ENCODE data around the gene CABLES1.

CABLES1 gene

GRCh38 chr18:23182606-23183005 is 47.3 kb downstream of the CABLES1 start:
- H3K23ac ChIP-seq (ENCODE audit: low read length), result no peak overlapping the region
- no CpG with 5 or more reads among the region's 9 CpGs for WGBS (ENCODE audit: extremely low coverage, insufficient coverage, insufficient read length)

GRCh38 chr18:23183411-23184150 is 48.3 kb downstream of the CABLES1 start:
- Histone ChIP-seq H4K91ac (ENCODE audit: low read depth, low read length) (no peak overlapping the region), H4K8ac (ENCODE audit: low read depth, low read length) (no peak overlapping the region), H3K14ac (ENCODE audit: low read length) (no peak overlapping the region), H2BK120ac (ENCODE audit: insufficient read depth, low read length, poor library complexity) (no peak overlapping the region), H3K27me3 (ENCODE audit: insufficient read depth, low read length) (no peaks in the 10 kb centered on the region), H2BK5ac (ENCODE audit: low read depth, low read length, poor library complexity) (no peak overlapping the region), H3K9me3 (ENCODE audit: insufficient read depth, low read depth, low read length) (peaks cover 2% of the 10 kb centered on the region), H4K12ac (ENCODE audit: low read depth, low read length) (no peak overlapping the region), H3K4me3 (ENCODE audit: low read depth, low read length) (no peak overlapping the region), H3K27ac (ENCODE audit: low read depth, low read length) (no peak overlapping the region), H2BK12ac (ENCODE audit: low read length) (no peak overlapping the region), H3K4ac (ENCODE audit: low read depth, low read length) (no peak overlapping the region), H3K18ac (ENCODE audit: low read length) (no peak overlapping the region), H3K4me2 (ENCODE audit: low read length) (no peak overlapping the region), H3K79me1 (ENCODE audit: low read length) (no peaks in the 10 kb centered on the region), H3K9ac (ENCODE audit: low read length) (no peak overlapping the region), H3K23ac (ENCODE audit: low read length) (no peak overlapping the region), H3K4me1 (ENCODE audit: control insufficient read depth in 1 of 2, insufficient read depth in 2 of 2, low read length in 2 of 2) (peaks cover 5 to 9% of the 10 kb centered on the region in 2 experiments), H3K36me3 (ENCODE audit: control insufficient read depth in 1 of 2, insufficient read depth in 2 of 2, low read length in 2 of 2) (no peaks in the 10 kb centered on the region), H2AFZ (ENCODE audit: insufficient read depth, low read length, poor library complexity) (no peak overlapping the region), H3K79me2 (ENCODE audit: control insufficient read depth, insufficient read depth, low read length, poor library complexity) (no peaks in the 10 kb centered on the region), H2AK5ac (ENCODE audit: low read length) (no peak overlapping the region)
- no CpG with 5 or more reads among the region's 8 CpGs for WGBS (ENCODE audit: extremely low coverage, insufficient coverage, insufficient read length)
- no peak for DNase-seq

More at GRCh38 chr18:23182606-23183005, 47.3 kb downstream of the CABLES1 start:
- Histone ChIP-seq H3K18ac (ENCODE audit: low read length) (no peak overlapping the region), H2AK5ac (ENCODE audit: low read length) (peak overlapping the region; percentile 6), H4K12ac (ENCODE audit: low read depth, low read length) (no peak overlapping the region), H3K27ac (ENCODE audit: low read depth, low read length) (no peak overlapping the region), H2BK5ac (ENCODE audit: low read depth, low read length, poor library complexity) (no peak overlapping the region), H3K4ac (ENCODE audit: low read depth, low read length) (no peak overlapping the region), H4K91ac (ENCODE audit: low read depth, low read length) (no peak overlapping the region), H3K9me3 (ENCODE audit: insufficient read depth, low read depth, low read length) (peaks cover 2% of the 10 kb centered on the region), H2AFZ (ENCODE audit: insufficient read depth, low read length, poor library complexity) (no peak overlapping the region), H3K9ac (ENCODE audit: low read length) (no peak overlapping the region), H3K14ac (ENCODE audit: low read length) (no peak overlapping the region), H4K8ac (ENCODE audit: low read depth, low read length) (no peak overlapping the region), H3K4me3 (ENCODE audit: low read depth, low read length) (no peak overlapping the region), H3K36me3 (ENCODE audit: control insufficient read depth in 1 of 2, insufficient read depth in 2 of 2, low read length in 2 of 2) (no peaks in the 10 kb centered on the region), H2BK120ac (ENCODE audit: insufficient read depth, low read length, poor library complexity) (no peak overlapping the region), H3K79me2 (ENCODE audit: control insufficient read depth, insufficient read depth, low read length, poor library complexity) (no peaks in the 10 kb centered on the region), H3K4me2 (ENCODE audit: low read length) (no peak overlapping the region), H3K4me1 (ENCODE audit: control insufficient read depth in 1 of 2, insufficient read depth in 2 of 2, low read length in 2 of 2) (peaks cover 5 to 9% of the 10 kb centered on the region in 2 experiments), H3K27me3 (ENCODE audit: insufficient read depth, low read length) (no peaks in the 10 kb centered on the region), H2BK12ac (ENCODE audit: low read length) (no peak overlapping the region), H3K79me1 (ENCODE audit: low read length) (no peaks in the 10 kb centered on the region)
- DNase-seq, result no peak

GRCh38 chr18:23186781-23187180 is 51.5 kb downstream of the CABLES1 start:
- DNase-seq, result no peak
- no peak overlapping the region for H3K14ac ChIP-seq (ENCODE audit: low read length)
- WGBS (ENCODE audit: extremely low coverage, insufficient coverage, insufficient read length), result no CpG with 5 or more reads among the region's 4 CpGs
- H2AFZ ChIP-seq (ENCODE audit: insufficient read depth, low read length, poor library complexity), result no peak overlapping the region
- no peak overlapping the region for H2AK5ac ChIP-seq (ENCODE audit: low read length)
- no peak overlapping the region for H2BK12ac ChIP-seq (ENCODE audit: low read length)
- H3K4me2 ChIP-seq (ENCODE audit: low read length), result no peak overlapping the region
- H4K91ac ChIP-seq (ENCODE audit: low read depth, low read length), result no peak overlapping the region
- no peaks in the 10 kb centered on the region for H3K79me1 ChIP-seq (ENCODE audit: low read length)
- H3K27me3 ChIP-seq (ENCODE audit: insufficient read depth, low read length), result no peaks in the 10 kb centered on the region
- peaks cover 5 to 11% of the 10 kb centered on the region in 2 experiments for H3K4me1 ChIP-seq (ENCODE audit: control insufficient read depth in 1 of 2, insufficient read depth in 2 of 2, low read length in 2 of 2)
- H3K23ac ChIP-seq (ENCODE audit: low read length), result no peak overlapping the region
- no peak overlapping the region for H3K4me3 ChIP-seq (ENCODE audit: low read depth, low read length)
- H2BK5ac ChIP-seq (ENCODE audit: low read depth, low read length, poor library complexity), result no peak overlapping the region
- no peak overlapping the region for H3K9ac ChIP-seq (ENCODE audit: low read length)
- no peaks in the 10 kb centered on the region for H3K36me3 ChIP-seq (ENCODE audit: control insufficient read depth in 1 of 2, insufficient read depth in 2 of 2, low read length in 2 of 2)
- no peak overlapping the region for H3K27ac ChIP-seq (ENCODE audit: low read depth, low read length)
- no peak overlapping the region for H4K12ac ChIP-seq (ENCODE audit: low read depth, low read length)
- no peaks in the 10 kb centered on the region for H3K79me2 ChIP-seq (ENCODE audit: control insufficient read depth, insufficient read depth, low read length, poor library complexity)
- H2BK120ac ChIP-seq (ENCODE audit: insufficient read depth, low read length, poor library complexity), result no peak overlapping the region
- H3K4ac ChIP-seq (ENCODE audit: low read depth, low read length), result no peak overlapping the region
- H3K18ac ChIP-seq (ENCODE audit: low read length), result no peak overlapping the region
- peaks cover 2% of the 10 kb centered on the region for H3K9me3 ChIP-seq (ENCODE audit: insufficient read depth, low read depth, low read length)
- H4K8ac ChIP-seq (ENCODE audit: low read depth, low read length), result no peak overlapping the region

GRCh38 chr18:23188068-23188760 is 52.9 kb downstream of the CABLES1 start:
- Histone ChIP-seq H2BK5ac (ENCODE audit: low read depth, low read length, poor library complexity) (no peak overlapping the region), H4K8ac (ENCODE audit: low read depth, low read length) (no peak overlapping the region), H3K79me1 (ENCODE audit: low read length) (no peaks in the 10 kb centered on the region), H2BK12ac (ENCODE audit: low read length) (no peak overlapping the region), H3K9ac (ENCODE audit: low read length) (no peak overlapping the region), H4K91ac (ENCODE audit: low read depth, low read length) (no peak overlapping the region), H3K18ac (ENCODE audit: low read length) (no peak overlapping the region), H3K27me3 (ENCODE audit: insufficient read depth, low read length) (no peaks in the 10 kb centered on the region), H3K4me2 (ENCODE audit: low read length) (no peak overlapping the region), H4K12ac (ENCODE audit: low read depth, low read length) (no peak overlapping the region), H2BK120ac (ENCODE audit: insufficient read depth, low read length, poor library complexity) (no peak overlapping the region), H3K14ac (ENCODE audit: low read length) (no peak overlapping the region), H3K79me2 (ENCODE audit: control insufficient read depth, insufficient read depth, low read length, poor library complexity) (no peaks in the 10 kb centered on the region), H2AK5ac (ENCODE audit: low read length) (no peak overlapping the region), H3K4me3 (ENCODE audit: low read depth, low read length) (no peak overlapping the region), H3K27ac (ENCODE audit: low read depth, low read length) (no peak overlapping the region), H2AFZ (ENCODE audit: insufficient read depth, low read length, poor library complexity) (no peak overlapping the region), H3K4ac (ENCODE audit: low read depth, low read length) (no peak overlapping the region), H3K9me3 (ENCODE audit: insufficient read depth, low read depth, low read length) (peaks cover 2% of the 10 kb centered on the region), H3K36me3 (ENCODE audit: control insufficient read depth in 1 of 2, insufficient read depth in 2 of 2, low read length in 2 of 2) (no peaks in the 10 kb centered on the region), H3K4me1 (ENCODE audit: control insufficient read depth in 1 of 2, insufficient read depth in 2 of 2, low read length in 2 of 2) (peaks cover 5 to 9% of the 10 kb centered on the region in 2 experiments), H3K23ac (ENCODE audit: low read length) (no peak overlapping the region)
- no peak for DNase-seq
- no CpG with 5 or more reads among the region's 6 CpGs for WGBS (ENCODE audit: extremely low coverage, insufficient coverage, insufficient read length)
